Measurements from ENCODE around the gene SALL1.

DNA sequence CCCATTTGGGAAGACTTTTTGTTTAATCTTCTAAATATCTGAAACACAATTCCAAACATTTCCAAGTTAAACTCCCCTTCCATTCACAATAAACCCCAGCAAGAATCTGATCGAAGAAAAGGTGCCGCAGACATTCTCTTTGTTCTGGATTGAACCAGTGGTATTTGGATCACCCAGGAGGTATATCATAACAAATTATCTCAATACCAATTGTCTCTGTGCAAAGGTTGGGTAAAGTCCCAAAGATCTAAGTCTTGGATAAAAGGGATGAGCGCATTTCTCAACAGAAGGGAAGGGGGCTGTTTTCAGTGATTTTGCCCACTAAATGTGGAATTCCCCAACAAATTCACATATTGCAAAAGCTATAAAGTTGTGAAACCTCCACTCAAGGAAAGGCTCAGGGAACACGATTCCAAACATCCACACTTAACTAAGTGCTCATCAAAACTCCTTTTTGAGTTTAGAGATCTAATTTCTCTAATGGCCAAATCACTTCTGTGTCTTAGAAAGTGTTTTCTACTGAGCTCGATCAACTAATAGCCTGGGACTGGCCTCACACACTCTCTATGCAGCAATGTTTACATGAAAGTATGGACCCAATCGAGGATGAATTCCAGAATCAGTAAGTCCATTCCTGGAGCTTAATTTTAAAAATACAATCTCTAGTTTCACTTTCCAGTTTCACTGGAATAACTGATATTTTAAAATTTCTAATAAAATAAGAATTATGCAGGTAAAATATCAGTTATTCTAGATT lies 30.9 kb downstream of the SALL1 start:
- TF ChIP-seq, protein P1, sequence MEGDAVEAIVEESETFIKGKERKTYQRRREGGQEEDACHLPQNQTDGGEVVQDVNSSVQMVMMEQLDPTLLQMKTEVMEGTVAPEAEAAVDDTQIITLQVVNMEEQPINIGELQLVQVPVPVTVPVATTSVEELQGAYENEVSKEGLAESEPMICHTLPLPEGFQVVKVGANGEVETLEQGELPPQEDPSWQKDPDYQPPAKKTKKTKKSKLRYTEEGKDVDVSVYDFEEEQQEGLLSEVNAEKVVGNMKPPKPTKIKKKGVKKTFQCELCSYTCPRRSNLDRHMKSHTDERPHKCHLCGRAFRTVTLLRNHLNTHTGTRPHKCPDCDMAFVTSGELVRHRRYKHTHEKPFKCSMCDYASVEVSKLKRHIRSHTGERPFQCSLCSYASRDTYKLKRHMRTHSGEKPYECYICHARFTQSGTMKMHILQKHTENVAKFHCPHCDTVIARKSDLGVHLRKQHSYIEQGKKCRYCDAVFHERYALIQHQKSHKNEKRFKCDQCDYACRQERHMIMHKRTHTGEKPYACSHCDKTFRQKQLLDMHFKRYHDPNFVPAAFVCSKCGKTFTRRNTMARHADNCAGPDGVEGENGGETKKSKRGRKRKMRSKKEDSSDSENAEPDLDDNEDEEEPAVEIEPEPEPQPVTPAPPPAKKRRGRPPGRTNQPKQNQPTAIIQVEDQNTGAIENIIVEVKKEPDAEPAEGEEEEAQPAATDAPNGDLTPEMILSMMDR (IDR thresholded peaks at IDR 0.05), result no peak
- TF ChIP-seq, protein P2, sequence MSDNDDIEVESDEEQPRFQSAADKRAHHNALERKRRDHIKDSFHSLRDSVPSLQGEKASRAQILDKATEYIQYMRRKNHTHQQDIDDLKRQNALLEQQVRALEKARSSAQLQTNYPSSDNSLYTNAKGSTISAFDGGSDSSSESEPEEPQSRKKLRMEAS (IDR thresholded peaks at IDR 0.05; ENCODE audit: low read depth), result no peak
- no peak for TF ChIP-seq TEAD4 (IDR thresholded peaks at IDR 0.05; ENCODE audit: borderline replicate concordance, insufficient read depth)
- no peak for TF ChIP-seq EZH2phosphoT487 (IDR thresholded peaks at IDR 0.05; ENCODE audit: borderline replicate concordance, low read depth)
- TF ChIP-seq SMC3 (IDR thresholded peaks at IDR 0.05; ENCODE audit: low read depth, low read length), result no peak
- no peak for TF ChIP-seq POLR2AphosphoS5 (IDR thresholded peaks at IDR 0.05; ENCODE audit: low read depth, low read length)
- TF ChIP-seq MXI1 (IDR thresholded peaks at IDR 0.05; ENCODE audit: low read depth, low read length), result no peak
- TF ChIP-seq ELF1 (IDR thresholded peaks at IDR 0.05), result no peak
- TF ChIP-seq FOSL2 (IDR thresholded peaks at IDR 0.05; ENCODE audit: borderline replicate concordance, low read depth), result no peak
- no peak for TF ChIP-seq FOXJ3 (CRISPR knock-in tag; IDR thresholded peaks at IDR 0.05)
- TF ChIP-seq RCOR1 (IDR thresholded peaks at IDR 0.05; ENCODE audit: low read length), result no peak
